Measurements from ENCODE around the gene SFTA2. TPM values are rescaled to one million over a fixed set of nuclear protein-coding genes. Genes with fewer than 3 reads are reported as not detected.
"Not testable (repeated sequence)": the region's sequence is repeated elsewhere in the genome, so short reads cannot be mapped to it uniquely, and the experiment has no call there.

Gene SFTA2
- total RNA-seq, 1 experiment from 2014 or later: not detected

DNA sequence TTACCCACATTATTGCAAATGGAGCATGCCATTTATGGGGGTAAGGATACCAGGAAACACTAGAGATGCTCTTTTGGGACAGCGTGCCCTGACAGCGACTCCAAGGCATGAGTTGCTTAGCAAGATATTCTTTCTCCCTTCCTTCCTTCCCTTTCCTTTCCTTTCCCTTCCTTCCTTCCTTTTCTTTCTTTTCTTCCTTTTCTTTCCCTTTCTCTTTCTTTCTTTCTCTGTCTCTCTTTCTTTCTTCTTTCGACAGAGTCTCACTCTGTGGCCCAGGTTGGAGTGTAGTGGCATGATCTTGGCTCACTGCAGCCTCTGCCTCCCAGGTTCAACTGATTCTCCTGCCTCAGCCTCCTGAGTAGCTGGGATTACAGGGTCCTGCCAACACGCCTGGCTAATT is 12.1 kb upstream of the SFTA2 start:
- DNase-seq (ENCODE audit: low read depth): no peak

DNA sequence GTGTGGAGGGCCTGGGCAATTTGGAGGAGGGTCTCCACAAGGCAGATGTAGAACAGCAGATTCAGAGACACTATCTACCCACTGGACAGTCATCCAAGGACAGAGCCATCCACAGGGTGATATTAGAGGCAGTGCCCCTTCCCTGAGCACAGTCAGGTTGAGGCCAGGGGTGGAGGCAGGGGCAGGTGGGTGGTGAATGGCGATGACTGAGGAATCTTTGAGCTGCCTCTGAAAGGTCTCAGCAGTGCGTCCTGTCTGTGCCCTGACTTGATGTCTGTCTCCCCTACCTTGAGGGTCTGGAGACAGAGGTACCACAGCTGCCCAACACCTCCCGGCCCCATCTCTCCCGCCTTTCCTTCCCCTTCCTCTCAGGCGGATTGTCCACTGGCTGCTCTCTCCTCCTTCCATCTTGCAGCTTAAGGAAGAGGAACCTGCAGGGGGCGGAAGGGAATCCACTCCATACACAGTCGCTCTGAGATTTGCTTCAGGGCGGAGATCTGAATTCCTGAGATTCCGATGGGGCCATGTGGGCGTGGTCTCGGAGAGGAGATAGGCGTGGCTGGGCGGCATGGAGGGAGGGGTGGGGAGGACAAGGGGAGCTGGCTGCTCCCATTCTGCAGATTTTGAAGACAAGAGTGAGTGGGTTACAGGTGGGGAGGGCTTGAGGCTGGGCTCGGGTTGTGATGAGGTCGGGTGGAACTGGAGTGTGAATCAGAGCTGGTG is 10.5 kb upstream of the SFTA2 start:
- peak; percentile 81 for DNase-seq (ENCODE audit: low read depth)

DNA sequence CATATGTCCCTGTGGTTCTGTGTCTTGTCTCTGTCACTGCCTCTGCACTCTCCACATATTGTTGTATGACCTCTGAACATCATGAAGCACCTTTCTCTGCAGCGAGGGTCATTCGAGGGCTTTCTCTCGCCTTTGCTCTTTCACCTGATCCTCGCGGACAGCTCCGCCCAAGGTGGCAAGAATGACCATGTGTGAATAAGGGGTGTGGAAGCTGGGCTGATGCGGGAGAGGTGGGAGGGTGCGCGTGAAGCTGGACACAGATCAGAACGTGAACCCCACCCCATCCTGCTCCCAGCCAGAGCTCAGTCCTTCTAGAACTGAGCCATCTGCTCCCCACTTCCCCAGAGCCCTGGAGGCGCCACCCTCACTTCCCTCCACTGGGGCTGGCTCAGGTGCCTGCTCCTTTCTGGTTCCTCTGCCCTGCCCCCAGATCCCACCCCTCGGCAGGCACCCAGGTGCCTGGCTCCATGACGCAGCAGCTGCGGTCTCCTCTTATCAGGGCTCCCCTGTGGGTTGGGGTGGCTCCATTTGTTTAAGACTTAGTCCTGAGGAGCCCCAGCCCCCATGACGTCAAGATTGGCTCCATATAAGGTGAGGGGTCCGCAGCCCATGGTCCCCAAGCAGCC is 8.5 kb upstream of the SFTA2 start, which contains the start of gene MUCL3:
Gene MUCL3, plus strand, starts transcription at position 613 of the 626 bp plus-strand sequence. CDS start 27 bp downstream, outside the sequence.
- DNase-seq (ENCODE audit: low read depth): no peak

DNA sequence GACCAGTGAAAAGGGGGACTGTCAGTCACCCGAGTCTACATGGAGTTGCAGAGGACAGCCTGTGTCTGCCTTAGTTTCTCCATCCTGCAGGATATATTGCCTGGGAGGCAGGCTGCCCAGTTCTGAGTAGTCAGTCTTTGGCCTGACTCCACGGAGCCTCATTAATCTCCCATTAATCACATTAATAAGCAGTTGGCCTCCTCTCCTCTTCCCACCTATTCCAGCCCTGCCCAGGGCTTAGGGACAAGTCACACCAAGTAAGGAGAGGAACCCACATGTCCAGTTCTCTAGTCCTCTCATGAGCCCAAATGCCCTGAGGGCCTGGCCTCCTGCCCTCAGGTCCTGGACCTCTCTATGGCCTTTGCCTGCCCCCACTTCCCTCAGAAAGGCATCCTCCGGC is 7.5 kb upstream of the SFTA2 start:
- no peak for DNase-seq (ENCODE audit: low read depth)

DNA sequence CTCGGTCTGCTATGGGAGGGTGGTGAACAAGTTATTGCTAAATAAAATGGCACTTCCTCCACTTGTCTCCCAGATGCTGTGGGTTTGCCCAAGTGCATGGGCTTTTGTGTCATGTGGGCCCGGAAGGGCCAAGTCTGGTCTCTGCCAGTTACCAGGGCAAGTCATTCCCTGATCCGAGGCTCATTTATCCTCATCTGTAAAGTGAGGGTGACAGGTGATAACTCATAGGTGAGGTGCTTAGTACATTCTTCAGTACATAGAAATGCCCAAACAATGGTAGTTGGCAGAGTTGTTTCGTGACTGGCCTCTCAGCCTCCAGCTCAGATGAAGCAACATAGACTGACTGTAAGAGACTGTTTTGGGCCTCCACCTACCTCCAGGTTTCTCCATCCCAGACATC is 6.8 kb upstream of the SFTA2 start:
- DNase-seq (ENCODE audit: low read depth): no peak

DNA sequence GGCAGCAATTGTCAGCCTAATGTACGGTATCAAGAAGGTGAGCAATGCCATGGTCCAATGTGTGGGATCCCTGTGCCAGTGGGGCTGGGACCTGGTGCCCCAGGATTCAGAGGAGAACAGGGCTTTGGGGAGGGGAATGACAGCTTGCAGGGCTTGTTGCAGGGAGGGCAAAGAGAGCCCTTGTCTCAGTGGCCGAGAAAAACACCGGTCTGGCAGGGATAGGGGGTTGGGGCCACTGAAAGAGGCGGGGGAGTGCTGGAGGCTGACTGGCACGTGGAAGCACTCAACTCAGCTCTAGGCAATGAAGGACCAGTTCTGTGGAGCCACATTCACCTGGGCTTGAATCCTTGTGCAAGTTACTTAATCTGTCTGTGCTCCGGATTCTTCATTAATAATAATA is 5.3 kb upstream of the SFTA2 start:
- no peak for DNase-seq (ENCODE audit: low read depth)

DNA sequence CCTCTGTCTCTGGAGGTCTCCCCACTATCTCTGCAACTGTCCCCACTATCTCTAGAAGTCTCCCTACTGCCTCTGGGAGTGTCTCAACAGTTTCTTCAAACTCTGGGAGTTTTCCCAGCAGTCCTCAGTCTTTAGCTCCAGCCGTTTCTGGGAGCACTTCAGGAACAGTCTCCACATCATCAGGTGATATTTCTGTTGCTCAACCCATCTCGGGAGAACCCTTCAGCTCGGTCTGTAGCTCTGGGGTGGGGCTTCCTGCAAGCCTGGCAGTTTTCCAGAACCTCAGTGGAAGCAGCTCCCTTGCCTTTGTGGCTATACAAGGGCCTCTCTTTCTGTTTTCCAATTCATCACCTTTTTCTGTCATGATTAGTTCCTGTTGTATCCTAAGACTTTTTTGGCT is 3.0 kb upstream of the SFTA2 start:
- DNase-seq (ENCODE audit: low read depth): peak; percentile 7

DNA sequence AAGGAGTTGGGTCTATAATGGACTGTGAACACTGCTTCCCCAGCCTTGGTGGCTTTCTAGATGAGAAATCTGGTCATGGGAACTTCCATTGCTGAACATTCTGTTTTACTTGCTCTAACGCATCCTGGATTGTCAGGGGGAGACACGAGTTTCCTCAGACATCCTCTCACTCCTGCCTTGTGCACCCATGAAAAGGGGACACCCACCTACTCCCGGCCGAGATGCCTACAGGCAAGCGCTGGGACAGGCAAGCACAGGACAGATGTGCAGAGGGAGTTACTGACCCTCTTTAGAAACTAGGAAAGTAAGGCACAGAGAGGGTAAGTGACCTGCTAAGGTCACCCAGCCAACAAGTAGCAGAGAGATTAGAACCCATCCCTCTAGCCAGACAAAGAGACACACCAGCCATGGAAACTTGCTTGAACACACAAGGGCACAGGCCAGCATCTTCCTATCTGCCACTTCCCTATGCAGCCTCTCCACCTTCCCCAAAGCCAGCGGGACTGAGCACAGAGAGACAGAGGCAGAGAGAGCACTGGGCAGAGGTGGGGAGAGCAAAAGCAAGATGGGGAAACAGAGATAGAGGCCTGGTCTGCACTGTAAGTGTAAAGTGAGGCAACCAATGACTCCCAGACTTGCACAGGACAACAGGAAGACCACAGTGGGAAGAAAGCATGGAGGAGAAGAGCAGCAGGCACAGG is 845 bp upstream of the SFTA2 start:
- no peak for DNase-seq (ENCODE audit: low read depth)

DNA sequence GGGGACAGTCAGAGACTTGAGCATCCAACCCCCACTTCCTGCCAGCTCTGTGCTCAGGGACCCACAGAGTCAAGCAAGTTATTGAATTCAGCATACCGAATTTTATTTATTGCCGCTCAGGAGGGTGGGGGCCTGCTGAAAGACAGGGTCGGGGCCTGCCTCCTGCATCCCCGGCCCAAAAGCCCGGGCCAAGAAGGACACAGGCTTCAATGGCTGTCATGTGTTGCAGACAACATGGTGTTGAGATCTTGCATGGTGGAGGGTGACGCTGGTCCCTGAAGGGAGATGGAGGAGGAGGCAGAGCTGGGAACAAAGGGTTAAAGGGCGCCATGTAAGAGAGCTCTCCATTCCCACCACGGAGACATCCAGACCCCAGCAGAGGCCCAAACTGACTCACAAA is 698 bp downstream of the SFTA2 start:
- DNase-seq (ENCODE audit: low read depth): no peak

DNA sequence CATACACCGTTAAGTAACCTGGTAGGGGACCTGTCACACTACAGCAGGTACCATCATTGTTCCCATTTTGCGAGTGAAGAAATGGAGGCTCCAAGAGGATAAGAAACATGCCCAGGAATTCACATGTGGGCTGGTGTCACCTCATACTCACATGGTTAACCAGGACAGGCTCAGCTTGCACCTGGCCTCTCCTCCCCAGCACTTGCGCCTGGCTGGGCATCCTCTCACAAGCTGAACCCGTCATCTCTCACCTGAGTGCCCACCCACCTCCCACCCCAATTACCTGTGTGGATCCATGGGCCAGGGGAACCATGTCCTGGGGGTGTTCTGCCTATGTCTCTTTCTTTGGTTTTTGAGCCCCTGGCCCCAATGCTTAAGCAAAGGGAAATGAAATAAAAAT is 1.5 kb downstream of the SFTA2 start:
- no peak for DNase-seq (ENCODE audit: low read depth)

DNA sequence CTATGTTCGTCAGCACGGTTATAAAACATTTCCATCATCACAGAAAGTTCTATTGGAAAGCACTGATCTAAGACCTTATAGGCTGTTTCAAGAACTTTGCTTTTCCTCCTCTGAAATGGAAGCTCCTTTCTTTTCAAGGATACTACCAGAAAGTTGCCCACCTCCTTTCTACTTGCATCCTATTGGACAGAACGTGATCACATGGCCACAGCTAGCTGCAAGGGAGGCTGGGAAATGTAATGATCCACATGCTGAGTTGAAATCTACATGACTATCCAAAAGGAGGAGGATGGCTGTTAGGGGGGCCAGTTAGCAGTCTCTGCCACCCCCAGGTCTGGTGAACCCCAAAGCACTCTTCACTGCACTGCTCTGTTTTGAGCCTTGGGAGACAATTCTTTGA is 3.3 kb downstream of the SFTA2 start:
- no peak for DNase-seq (ENCODE audit: low read depth)

DNA sequence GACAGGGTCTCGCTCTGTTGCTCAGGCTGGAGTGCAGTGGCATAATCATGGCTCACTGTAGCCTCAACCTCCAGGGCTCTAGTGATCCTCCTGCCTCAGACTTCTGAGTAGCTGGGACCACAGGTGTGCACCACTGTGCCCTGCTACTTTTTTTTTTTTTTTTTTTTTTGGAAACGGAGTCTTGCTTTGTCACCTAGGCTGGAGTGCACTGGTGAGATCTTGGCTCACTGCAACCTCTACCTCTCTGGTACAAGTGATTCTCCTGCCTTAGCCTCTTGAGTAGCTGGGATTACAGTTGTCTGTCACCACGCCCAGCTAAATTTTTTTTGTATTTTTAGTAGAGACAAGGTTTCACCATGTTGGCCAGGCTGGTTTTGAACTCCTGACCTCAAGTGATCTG is 4.9 kb downstream of the SFTA2 start:
- DNase-seq (ENCODE audit: low read depth): not testable (repeated sequence)

DNA sequence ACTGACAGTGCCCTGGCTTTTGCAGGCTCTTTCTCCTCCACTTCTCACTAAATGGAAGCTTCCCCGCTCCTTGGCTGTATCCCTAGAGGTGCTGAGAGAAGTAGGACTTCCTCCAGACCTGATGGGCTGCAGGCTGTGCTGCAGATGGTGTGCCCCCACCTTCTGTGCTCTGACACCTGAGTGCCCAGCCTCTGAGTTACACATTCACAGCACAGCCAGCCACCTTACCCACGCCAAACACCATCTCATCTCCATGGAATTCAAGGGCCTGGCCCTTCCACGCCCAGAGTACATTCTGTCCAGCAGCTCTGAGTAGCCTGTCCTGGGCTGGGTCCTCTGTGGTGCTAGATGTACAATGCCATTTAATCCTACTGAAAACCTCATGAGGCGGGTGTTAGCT is 5.3 kb downstream of the SFTA2 start:
- no peak for DNase-seq (ENCODE audit: low read depth)

DNA sequence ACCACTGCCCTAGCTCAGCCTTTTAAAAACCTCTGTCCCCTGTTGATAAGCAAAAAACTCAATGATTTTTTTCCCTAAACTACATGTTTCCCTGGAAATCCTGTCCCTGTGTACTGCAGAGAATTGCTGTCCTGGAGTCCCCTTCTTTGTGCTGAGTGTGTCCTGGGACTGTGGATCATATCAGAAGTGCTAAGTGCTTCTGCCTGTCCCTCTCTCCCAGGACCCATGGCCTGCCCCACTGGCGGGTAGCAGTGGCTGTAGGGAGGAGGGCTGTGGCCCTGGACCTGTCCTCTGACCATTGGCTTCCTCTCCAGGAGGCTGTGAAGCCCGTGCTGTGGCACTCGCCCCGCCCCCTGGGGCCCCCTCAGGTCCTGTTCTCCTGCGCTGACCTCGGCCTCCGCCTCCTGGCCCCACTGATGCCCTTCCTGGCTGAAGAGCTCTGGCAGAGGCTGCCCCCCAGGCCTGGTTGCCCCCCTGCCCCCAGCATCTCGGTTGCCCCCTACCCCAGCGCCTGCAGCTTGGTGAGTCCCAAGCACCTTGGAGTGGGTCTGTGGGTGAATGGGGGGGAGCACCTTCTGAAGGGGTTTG is 7.8 kb downstream of the SFTA2 start:
- DNase-seq (ENCODE audit: low read depth): not testable (repeated sequence)

DNA sequence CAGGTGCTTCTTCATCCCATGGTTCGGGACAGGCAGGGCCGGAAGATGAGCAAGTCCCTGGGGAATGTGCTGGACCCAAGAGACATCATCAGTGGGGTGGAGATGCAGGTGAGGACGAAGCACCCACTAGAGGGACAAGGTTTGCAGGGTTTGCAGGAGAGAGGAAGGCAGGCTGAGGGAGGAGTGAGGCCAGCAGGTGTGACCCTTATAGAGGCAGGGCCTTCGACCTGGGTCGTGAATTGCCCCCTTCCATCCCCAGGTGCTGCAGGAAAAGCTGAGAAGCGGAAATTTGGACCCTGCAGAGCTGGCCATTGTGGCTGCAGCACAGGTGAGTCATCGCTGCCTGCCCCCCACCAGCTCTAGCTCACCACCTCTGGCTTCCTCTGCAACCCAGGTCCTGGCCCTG is 9.5 kb downstream of the SFTA2 start:
- DNase-seq (ENCODE audit: low read depth): peak; percentile 62

DNA sequence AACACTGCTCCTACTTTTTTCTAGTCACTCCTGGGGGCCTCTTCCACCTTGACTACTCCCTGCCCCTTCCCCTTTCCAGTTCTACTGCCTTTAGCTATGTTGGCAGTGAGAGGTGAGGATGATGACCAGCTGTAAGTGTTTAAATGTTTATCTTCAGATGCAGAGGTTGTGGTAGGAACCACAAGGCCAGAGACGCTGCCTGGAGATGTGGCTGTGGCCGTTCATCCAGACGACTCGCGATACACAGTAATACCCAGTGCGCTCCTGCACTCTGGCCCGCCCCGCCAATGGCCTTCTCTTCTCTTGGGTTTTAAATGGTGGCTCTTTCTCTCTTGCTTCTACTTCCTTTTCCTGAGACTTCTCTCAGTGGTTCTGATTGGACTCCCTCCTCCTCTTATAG is 13.3 kb downstream of the SFTA2 start:
- DNase-seq (ENCODE audit: low read depth): no peak

DNA sequence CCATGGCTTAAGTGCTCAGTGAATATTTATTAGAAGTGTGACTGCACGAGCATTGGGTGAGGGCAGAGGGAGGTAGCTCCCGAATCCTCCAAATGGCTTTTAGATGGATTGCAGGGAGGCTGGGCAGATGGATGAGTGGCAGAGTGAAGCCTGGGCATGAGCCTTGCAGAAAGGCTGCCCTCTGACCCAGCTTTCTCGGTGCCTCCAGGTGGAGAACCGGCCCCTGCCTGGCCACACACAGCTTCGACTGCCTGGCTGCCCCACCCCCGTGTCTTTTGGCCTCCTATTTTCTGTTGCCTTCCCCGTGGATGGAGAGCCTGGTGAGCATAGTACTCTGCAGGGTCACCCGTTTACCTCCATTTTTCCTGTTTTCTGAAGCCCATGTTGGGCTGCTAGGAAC is 14.5 kb downstream of the SFTA2 start:
- no peak for DNase-seq (ENCODE audit: low read depth)

DNA sequence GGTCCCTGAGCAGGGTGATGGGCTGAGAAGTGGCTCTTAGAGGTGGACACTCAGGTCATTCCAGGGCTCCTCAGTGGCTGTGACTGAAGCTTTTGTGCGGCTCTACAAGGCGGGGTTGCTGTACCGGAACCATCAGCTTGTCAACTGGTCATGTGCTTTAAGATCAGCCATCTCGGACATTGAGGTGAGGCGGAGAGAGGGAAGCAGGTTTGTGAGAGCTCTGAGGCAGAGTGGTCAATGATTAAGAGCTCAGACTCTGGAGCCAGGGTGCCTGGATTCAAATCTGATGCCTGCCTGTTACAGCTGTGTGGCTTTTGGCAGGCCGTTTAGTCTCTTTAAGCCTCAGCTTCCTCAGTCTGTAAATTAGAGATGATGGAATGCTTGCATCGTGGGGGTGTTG is 14.9 kb downstream of the SFTA2 start:
- no peak for DNase-seq (ENCODE audit: low read depth)

DNA sequence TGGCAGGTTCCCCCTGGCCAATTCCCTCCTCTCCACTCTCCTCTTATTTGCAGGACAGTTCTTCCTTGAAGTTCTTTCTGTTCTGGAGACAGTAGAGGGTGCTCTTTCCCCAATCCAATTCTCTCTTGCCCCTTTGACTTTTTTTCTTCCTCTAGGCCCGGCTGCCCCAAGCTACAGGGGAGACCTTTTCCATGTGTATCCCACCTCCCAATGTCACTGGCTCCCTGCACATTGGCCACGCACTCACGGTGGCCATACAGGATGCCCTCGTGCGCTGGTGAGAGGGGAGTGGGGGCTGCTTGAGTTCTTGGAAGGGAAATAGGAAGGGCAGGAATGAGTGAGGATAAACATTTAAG is 16.4 kb downstream of the SFTA2 start:
- DNase-seq (ENCODE audit: low read depth): peak; percentile 67

DNA sequence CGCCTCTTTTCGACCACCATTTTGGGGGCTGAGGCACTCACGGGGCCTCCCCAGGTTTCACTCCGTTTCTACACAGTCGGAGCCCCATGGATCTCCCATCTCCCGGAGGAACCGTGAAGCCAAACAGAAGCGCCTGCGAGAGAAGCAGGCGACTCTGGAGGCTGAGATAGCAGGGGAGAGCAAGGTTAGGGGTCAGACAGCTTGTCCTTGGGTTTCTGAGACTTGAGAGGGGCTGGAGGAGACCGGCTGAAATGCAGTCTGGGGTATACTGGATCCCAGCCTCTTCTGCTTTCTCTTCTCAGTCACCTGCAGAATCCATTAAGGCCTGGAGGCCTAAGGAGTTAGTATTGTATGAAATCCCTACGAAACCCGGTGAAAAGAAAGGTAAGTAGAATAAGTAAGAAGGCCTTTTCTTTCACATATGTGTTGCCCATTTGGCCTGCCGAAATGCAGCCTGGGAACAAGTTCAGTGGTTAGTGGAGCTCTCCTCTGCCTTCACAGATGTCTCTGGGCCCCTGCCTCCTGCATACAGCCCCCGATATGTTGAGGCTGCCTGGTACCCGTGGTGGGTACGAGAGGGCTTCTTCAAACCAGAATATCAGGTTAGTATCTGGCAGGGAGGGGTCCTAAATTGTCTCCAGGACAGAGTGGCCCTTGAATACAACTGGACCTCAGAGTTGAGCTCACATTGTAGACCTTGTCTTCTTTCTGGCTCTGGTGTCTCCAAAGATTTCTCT is 16.9 kb downstream of the SFTA2 start:
- no peak for DNase-seq (ENCODE audit: low read depth)

DNA sequence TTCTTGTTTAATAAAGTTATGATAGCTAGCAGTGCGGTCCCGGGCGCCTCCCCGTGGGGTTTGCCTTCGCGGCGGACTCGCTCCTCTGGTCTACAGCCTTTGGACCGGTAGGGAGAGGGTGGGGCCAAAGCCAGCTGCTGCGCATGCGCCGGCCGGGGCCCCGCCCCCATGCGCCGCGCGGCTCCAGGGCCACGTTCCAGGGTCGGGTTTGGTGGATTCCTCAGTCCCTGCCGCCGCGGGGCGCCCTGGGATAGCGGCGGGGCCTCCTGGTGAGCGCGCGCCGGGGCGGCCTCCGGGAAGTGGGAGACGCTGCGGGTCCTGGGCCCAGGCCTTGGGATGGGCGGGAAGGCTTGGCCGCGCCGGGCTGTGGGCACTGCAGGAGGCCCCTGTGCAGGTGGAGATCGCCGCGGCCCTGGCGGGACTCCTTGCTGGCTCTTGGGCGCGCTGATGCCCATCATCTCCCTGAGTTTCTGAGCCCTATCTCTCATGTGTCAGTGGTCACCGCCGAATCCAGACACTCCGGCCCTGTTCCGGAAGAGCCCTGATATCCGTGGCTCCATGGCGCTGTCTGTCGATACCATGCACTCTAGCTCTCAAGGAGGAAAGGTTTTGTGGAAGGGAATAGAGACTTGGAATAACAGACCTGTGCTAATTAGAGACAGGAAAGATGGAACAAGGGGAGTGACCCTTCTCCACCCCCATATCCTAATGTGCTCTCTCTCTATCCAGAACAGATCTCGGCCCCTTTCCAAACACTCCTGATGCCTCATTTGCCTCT is 17.7 kb downstream of the SFTA2 start, which contains the start of gene VARS2:
Gene VARS2, plus strand, starts transcription at position 163 of the 778 bp plus-strand sequence. Its CDS starts 599 bp downstream, at position 762.
- peak; percentile 91 for DNase-seq (ENCODE audit: low read depth)
